GM21515 (cell line): ENCODE measurements around the gene PCNA.

Experiments
- ATAC-seq: cut with Tn5 transposase; IDR thresholded peaks from one replicate; pipeline ENCODE4 v1.9.1; 2021; ENCODE audit not compliant: unreplicated experiment

The PCNA gene

GRCh38 chr20:5067877-5068645 is 51.7 kb downstream of the PCNA start:
- no peak for ATAC-seq

- ATAC-seq = no peak
These were observed 53.8 kb downstream of the PCNA start for GRCh38 chr20:5065879-5066383.

- ATAC-seq = no peak
These were observed 54.4 kb downstream of the PCNA start for GRCh38 chr20:5065166-5065878.
